Keratinocyte (primary cell): Measurements from ENCODE around the gene EID2B. TPM values are rescaled to one million over a fixed set of nuclear protein-coding genes. Genes with fewer than 3 reads are reported as not detected.

ENCODE experiments used
- DNase-seq: peaks from one replicate; pipeline ENCODE4 v3.0.0-alpha.2; 2011; ENCODE audit warnings: low read depth, missing footprints, low spot score
- FAIRE-seq: peaks from 2 replicates; lab custom pipeline; 2011; peaks lifted over from hg19 to GRCh38; lab: Jason Lieb, UNC
- H2AFZ ChIP-seq: 2 replicates; pipeline ENCODE4 v1.6.0; 2012; ENCODE audit warnings: low read length, control low read depth, inconsistent platforms; ENCODE audit not compliant: control insufficient read depth
- H3K27ac ChIP-seq: 2 replicates; pipeline ENCODE4 v1.5.1; 2011; ENCODE audit warnings: low read length; ENCODE audit not compliant: control insufficient read depth, insufficient read depth
- H3K27me3 ChIP-seq: 3 replicates; pipeline ENCODE4 v1.6.0; 2011; ENCODE audit warnings: low read length; ENCODE audit not compliant: control insufficient read depth, insufficient read depth; ENCODE audit errors: extremely low read depth
- H3K36me3 ChIP-seq, 2 experiments: 2 replicates in 1 of 2; 3 replicates in 1 of 2; pipeline ENCODE4 v1.5.1; 2011; ENCODE audit warnings: low read length in 2 of 2, mild to moderate bottlenecking in 1 of 2; ENCODE audit not compliant: control insufficient read depth in 2 of 2, insufficient read depth in 2 of 2; ENCODE audit errors: extremely low read depth in 1 of 2
- H3K4me1 ChIP-seq: 3 replicates; pipeline ENCODE4 v1.5.1; 2011; ENCODE audit warnings: low read length; ENCODE audit not compliant: control insufficient read depth, insufficient read depth; ENCODE audit errors: extremely low read depth
- H3K4me2 ChIP-seq: 3 replicates; pipeline ENCODE4 v1.6.0; 2011; ENCODE audit warnings: low read depth, low read length; ENCODE audit not compliant: control insufficient read depth, insufficient read depth; ENCODE audit errors: extremely low read depth
- H3K4me3 ChIP-seq, 3 experiments: fragments of 200-600 bp in 1 of 3; sonication (generic) in 1 of 3; 2 replicates in 2 of 3; 3 replicates in 1 of 3; pipeline ENCODE4 v1.5.1; 2011 to 2016; ENCODE audit warnings: low read length in 3 of 3, mild to moderate bottlenecking in 3 of 3, control low read depth in 2 of 3, inconsistent platforms in 1 of 3, low read depth in 1 of 3, mixed read lengths in 1 of 3, mixed run types in 1 of 3, moderate library complexity in 1 of 3; ENCODE audit not compliant: control insufficient read depth in 2 of 3, insufficient read depth in 2 of 3; ENCODE audit errors: extremely low read depth in 1 of 3
- H3K79me2 ChIP-seq: 2 replicates; pipeline ENCODE4 v1.6.0; 2012; ENCODE audit warnings: low read length; ENCODE audit not compliant: control insufficient read depth, insufficient read depth
- H3K9ac ChIP-seq: 3 replicates; pipeline ENCODE4 v1.6.0; 2011; ENCODE audit warnings: low read length; ENCODE audit not compliant: control insufficient read depth, insufficient read depth; ENCODE audit errors: extremely low read depth
- H3K9me1 ChIP-seq: 3 replicates; pipeline ENCODE4 v1.6.0; 2011; ENCODE audit warnings: low read length; ENCODE audit not compliant: control insufficient read depth, insufficient read depth; ENCODE audit errors: extremely low read depth
- H3K9me3 ChIP-seq: 2 replicates; pipeline ENCODE4 v1.5.1; 2012; ENCODE audit warnings: low read depth, low read length; ENCODE audit not compliant: control insufficient read depth
- H4K20me1 ChIP-seq: 3 replicates; pipeline ENCODE4 v1.6.0; 2011; ENCODE audit warnings: low read length; ENCODE audit not compliant: control insufficient read depth, insufficient read depth; ENCODE audit errors: extremely low read depth
- CTCF ChIP-seq, 3 experiments: IDR thresholded peaks in 1 of 3; conservative IDR thresholded peaks in 1 of 3; optimal IDR thresholded peaks in 1 of 3; 2 replicates in 2 of 3; 3 replicates in 1 of 3; pipeline versions ENCODE3 to v1.5.1; 2011; ENCODE audit warnings: low read length in 3 of 3, mild to moderate bottlenecking in 3 of 3, moderate library complexity in 2 of 3, control low read depth in 1 of 3, inconsistent platforms in 1 of 3; ENCODE audit not compliant: insufficient read depth in 2 of 3; ENCODE audit errors: extremely low read depth in 1 of 3
- EZH2 ChIP-seq: IDR thresholded peaks from one replicate; pipeline ENCODE4 v1.6.1; 2012; ENCODE audit warnings: inconsistent platforms, mild to moderate bottlenecking, low read length, moderate library complexity
- dilution Hi-C: fragments of 300-500 bp; cut with MboI; formaldehyde crosslinking; loops from one replicate; pipeline ENCODE4 v1.7.0; 2020; ENCODE audit warnings: low sequenced_read_pairs; ENCODE audit not compliant: extremely low pct_ligation_motif_present
- polyA plus RNA-seq, 5 experiments: library from polyadenylated mRNA; depleted of rRNA in 3 of 5; stranded (reverse) in 3 of 5; stranded (forward) in 1 of 5; unstranded in 1 of 5; fragments of >200 nt; gene quantifications; 1 replicate in 1 of 5; 2 replicates in 3 of 5; 3 replicates in 1 of 5; pipeline versions ENCODE4 v1.2.1 to v1.2.3, GENCODE V29; 2011 to 2012; ENCODE audit warnings: missing spikeins in 2 of 5, low read depth in 1 of 5, low replicate concordance in 1 of 5

EID2B gene
- polyA plus RNA-seq, 1 donor (not counting 4 experiments of a cell fraction or from before 2014, with no cell fraction given), result 1.1 TPM

GRCh38 chr19:39499932-39500331, 32.7 kb downstream of the EID2B start:
- dilution Hi-C loops, result no loop called here
- Histone ChIP-seq H2AFZ (no peak overlapping the region), H3K79me2 (no peaks in the 10 kb centered on the region), H3K4me1 (peaks cover 6% of the 10 kb centered on the region), H3K4me2 (no peak overlapping the region), H3K9ac (no peak overlapping the region), H3K36me3 (no peaks in the 10 kb centered on the region), H3K4me3 (no peak overlapping the region), H4K20me1 (no peaks in the 10 kb centered on the region), H3K27ac (no peak overlapping the region), H3K9me1 (peaks cover 2% of the 10 kb centered on the region), H3K27me3 (peaks cover 54% of the 10 kb centered on the region), H3K9me3 (no peaks in the 10 kb centered on the region)
- no peak for DNase-seq
- TF ChIP-seq CTCF (optimal IDR thresholded peaks at IDR 0.05 in 1 of 3, IDR thresholded peaks at IDR 0.05 in 1 of 3, conservative IDR thresholded peaks at IDR 0.05 in 1 of 3; ENCODE audit: extremely low read depth in 1 of 3, insufficient read depth in 2 of 3, low read length in 3 of 3) (no peak), EZH2 (no peak)
- no peak for FAIRE-seq

GRCh38 chr19:39498798-39499642, 33.6 kb downstream of the EID2B start, which contains the start of gene DLL3:
Gene DLL3 (plus strand): TSS chr19:39498947. CDS start chr19:39498975, 28 bp downstream.
- H3K27ac ChIP-seq, result no peak within 1 kb of the TSS
- peak within 1 kb of the TSS in 1 of 3 experiments; percentile 33 for H3K4me3 ChIP-seq
- no peaks in the 10 kb centered on the region for H3K9me3 ChIP-seq
- H3K27me3 ChIP-seq, result peaks cover 48% of the 10 kb centered on the region
- FAIRE-seq, result no peak
- H2AFZ ChIP-seq, result peak within 1 kb of the TSS; percentile 49
- peaks cover 6% of the 10 kb centered on the region for H3K4me1 ChIP-seq
- no peaks in the 10 kb centered on the region for H3K79me2 ChIP-seq
- H4K20me1 ChIP-seq, result no peaks in the 10 kb centered on the region
- no peaks in the 10 kb centered on the region for H3K36me3 ChIP-seq
- no peak within 1 kb of the TSS for H3K9ac ChIP-seq
- peak within 1 kb of the TSS; percentile 79 for H3K4me2 ChIP-seq
- TF ChIP-seq EZH2 (peak; percentile 73), CTCF (optimal IDR thresholded peaks at IDR 0.05 in 1 of 3, IDR thresholded peaks at IDR 0.05 in 1 of 3, conservative IDR thresholded peaks at IDR 0.05 in 1 of 3; ENCODE audit: extremely low read depth in 1 of 3, insufficient read depth in 2 of 3, low read length in 3 of 3) (no peak)
- no peaks in the 10 kb centered on the region for H3K9me1 ChIP-seq
- dilution Hi-C loops, result no loop called here
- no peak for DNase-seq
